SU-DHL-6 (cell line): ENCODE results near the gene NSMF.

ENCODE experiments used
- H2AFZ ChIP-seq: fragments of 200-600 bp; sonication (generic); 2 replicates; pipeline ENCODE4 v1.6.1; 2014; ENCODE audit warnings: low read depth, mild to moderate bottlenecking, moderate library complexity, mixed read lengths, antibody characterized with exemption, low read length; ENCODE audit not compliant: severe bottlenecking
- H3F3A ChIP-seq: fragments of 200-600 bp; shearing (Covaris generic); 2 replicates; pipeline ENCODE4 v1.6.0; 2016; ENCODE audit warnings: antibody characterized with exemption, mild to moderate bottlenecking; ENCODE audit not compliant: insufficient read depth
- H3K27ac ChIP-seq: fragments of 200-600 bp; sonication (generic); 2 replicates; pipeline ENCODE4 v1.5.1; 2016; ENCODE audit warnings: low read depth, mild to moderate bottlenecking, low read length, moderate library complexity, mixed read lengths
- H3K27me3 ChIP-seq: fragments of 200-600 bp; sonication (generic), shearing (Covaris generic); 2 replicates; pipeline ENCODE4 v1.6.0; 2014; ENCODE audit warnings: mild to moderate bottlenecking, low read length
- H3K36me3 ChIP-seq: fragments of 200-600 bp; sonication (generic); 2 replicates; pipeline ENCODE4 v1.6.1; 2014; ENCODE audit warnings: mild to moderate bottlenecking, low read length, mixed read lengths
- H3K4me2 ChIP-seq: fragments of 300-600, 200-600 bp; shearing (Covaris generic), sonication (generic); 2 replicates; pipeline ENCODE4 v1.6.0; 2014; ENCODE audit warnings: low read length, low read depth, mild to moderate bottlenecking; ENCODE audit not compliant: poor library complexity, severe bottlenecking
- H3K4me3 ChIP-seq: fragments of 200-600 bp; sonication (generic); 2 replicates; pipeline ENCODE4 v1.5.1; 2014; ENCODE audit warnings: antibody characterized with exemption, low read length, mild to moderate bottlenecking, mixed read lengths; ENCODE audit not compliant: insufficient read depth, poor library complexity, severe bottlenecking
- H3K79me2 ChIP-seq: fragments of 200-600 bp; sonication (generic); 2 replicates; pipeline ENCODE4 v1.6.1; 2014; ENCODE audit warnings: mild to moderate bottlenecking, low read length, moderate library complexity; ENCODE audit not compliant: insufficient read depth
- H3K9ac ChIP-seq: fragments of 200-600 bp; sonication (generic); 2 replicates; pipeline ENCODE4 v1.7.0; 2014; ENCODE audit warnings: mild to moderate bottlenecking, low read length
- H3K9me2 ChIP-seq: fragments of 200-600 bp; sonication (generic); replicated peaks from 2 replicates; pipeline ENCODE4 v1.6.1; 2014; ENCODE audit warnings: low read length; ENCODE audit not compliant: insufficient read depth
- H3K9me3 ChIP-seq: fragments of 200-600 bp; sonication (generic); 2 replicates; pipeline ENCODE4 v1.6.1; 2014; ENCODE audit warnings: low read length, mixed read lengths; ENCODE audit not compliant: insufficient read depth
- H4K20me1 ChIP-seq: fragments of 200-600 bp; sonication (generic); 2 replicates; pipeline ENCODE4 v1.6.1; 2014; ENCODE audit warnings: low read depth, mild to moderate bottlenecking, antibody characterized with exemption, low read length, moderate library complexity, mixed read lengths
- CTCF ChIP-seq: fragments of 200-600 bp; sonication (generic); IDR thresholded peaks from one replicate; pipeline ENCODE4 v1.5.1; 2017; ENCODE audit warnings: antibody characterized with exemption, mild to moderate bottlenecking, low read length, moderate library complexity; ENCODE audit not compliant: insufficient read depth, poor library complexity, severe bottlenecking
- EZH2phosphoT487 ChIP-seq: fragments of 200-600 bp; sonication (generic), shearing (Covaris generic); conservative IDR thresholded peaks from 2 replicates; pipeline ENCODE4 v1.6.1; 2018; ENCODE audit warnings: mild to moderate bottlenecking, antibody characterized with exemption, low read length, moderate library complexity, mixed read lengths

Gene NSMF

GRCh38 chr9:137478613-137478961, 19.5 kb upstream of the NSMF start:
- Histone ChIP-seq H3K9me3 (peaks cover 16% of the 10 kb centered on the region; the same call in 1 of the 2 replicates), H4K20me1 (no peaks in the 10 kb centered on the region), H2AFZ (no peak overlapping the region), H3F3A (no peaks in the 10 kb centered on the region), H3K9ac (no peak overlapping the region), H3K79me2 (no peaks in the 10 kb centered on the region), H3K36me3 (no peaks in the 10 kb centered on the region), H3K9me2 (no peaks in the 10 kb centered on the region), H3K4me2 (no peak overlapping the region), H3K27ac (no peak overlapping the region), H3K4me3 (no peak overlapping the region), H3K27me3 (no peaks in the 10 kb centered on the region)
- TF ChIP-seq CTCF (no peak), EZH2phosphoT487 (no peak)

DNA sequence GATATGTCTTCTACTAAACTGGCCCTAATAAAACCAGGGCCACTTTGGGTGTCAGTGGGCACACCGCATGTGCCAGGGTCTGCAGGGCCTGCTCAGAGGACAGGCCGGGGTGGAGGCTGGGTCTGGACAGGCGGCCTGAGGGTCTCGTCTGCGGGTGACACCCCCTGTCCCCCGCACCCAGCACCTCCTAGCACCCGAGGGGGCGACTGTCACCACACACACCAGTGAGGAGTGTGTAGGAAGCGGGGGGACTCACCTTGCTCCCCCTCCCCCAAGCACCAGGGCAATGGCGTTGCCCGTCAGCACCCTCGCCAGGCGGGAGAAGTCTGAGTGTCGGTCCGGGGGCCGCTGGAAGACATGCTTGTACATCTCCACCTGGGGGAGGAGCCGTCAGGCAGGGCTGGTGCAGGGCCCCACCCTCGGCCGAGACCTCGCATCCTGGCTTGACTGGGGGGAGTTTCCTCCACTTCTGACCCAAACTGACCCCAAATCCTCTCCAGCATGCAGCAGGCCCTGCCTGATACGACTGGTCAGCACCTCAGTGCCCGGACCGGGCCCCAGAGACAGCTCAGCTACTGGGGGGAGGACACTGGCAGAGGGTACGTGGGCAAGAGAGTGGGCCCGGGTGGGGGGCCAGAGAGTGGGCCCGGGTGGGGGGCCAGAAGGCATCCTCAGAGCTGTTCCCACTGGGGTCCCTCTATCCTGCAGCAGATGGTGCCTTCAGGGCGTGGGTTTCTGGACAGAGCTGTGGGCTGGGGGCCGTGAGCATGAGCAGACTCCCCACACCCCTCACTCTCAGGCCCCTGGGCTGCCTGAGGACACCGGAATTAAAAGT, 18.9 kb upstream of the NSMF start:
- Histone ChIP-seq H2AFZ (no peak overlapping the region), H3K4me2 (no peak overlapping the region), H3K79me2 (no peaks in the 10 kb centered on the region), H4K20me1 (no peaks in the 10 kb centered on the region), H3K9me2 (no peaks in the 10 kb centered on the region), H3K9me3 (peaks cover 16% of the 10 kb centered on the region; the same call in 1 of the 2 replicates), H3K36me3 (no peaks in the 10 kb centered on the region), H3F3A (no peaks in the 10 kb centered on the region), H3K27me3 (no peaks in the 10 kb centered on the region), H3K9ac (no peak overlapping the region), H3K4me3 (no peak overlapping the region), H3K27ac (no peak overlapping the region)
- TF ChIP-seq EZH2phosphoT487 (no peak), CTCF (no peak)

- Histone ChIP-seq H3F3A (no peaks in the 10 kb centered on the region), H3K9me2 (no peaks in the 10 kb centered on the region), H3K27me3 (no peaks in the 10 kb centered on the region), H3K4me2 (no peak overlapping the region), H3K4me3 (no peak overlapping the region), H4K20me1 (no peaks in the 10 kb centered on the region), H3K27ac (no peak overlapping the region), H3K9me3 (peaks cover 16% of the 10 kb centered on the region; the same call in 1 of the 2 replicates), H2AFZ (no peak overlapping the region), H3K36me3 (no peaks in the 10 kb centered on the region), H3K79me2 (no peaks in the 10 kb centered on the region), H3K9ac (no peak overlapping the region)
- TF ChIP-seq EZH2phosphoT487 (no peak), CTCF (no peak)
These were observed 17.7 kb upstream of the NSMF start for GRCh38 chr9:137476856-137477255.
